MG63 (cell line): Measurements from ENCODE around the gene C10orf67. TPM values are rescaled to one million over a fixed set of nuclear protein-coding genes. Genes with fewer than 3 reads are reported as not detected.
"Not testable (repeated sequence)": the region's sequence is repeated elsewhere in the genome, so short reads cannot be mapped to it uniquely, and the experiment has no call there.

Experiments
- DNase-seq: peaks from one replicate; pipeline ENCODE4 v3.0.0-alpha.2; 2020
- H3K27me3 ChIP-seq: fragments of 250-450 bp; sonication (Bioruptor Pico); 2 replicates; pipeline ENCODE4 v1.5.1; 2020; ENCODE audit warnings: mild to moderate bottlenecking, moderate library complexity
- H3K36me3 ChIP-seq: fragments of 250-450 bp; sonication (Bioruptor Pico); 2 replicates; pipeline ENCODE4 v1.5.1; 2020; ENCODE audit warnings: mild to moderate bottlenecking, moderate library complexity
- H3K4me3 ChIP-seq: fragments of 250-450 bp; sonication (Bioruptor Pico); 2 replicates; pipeline ENCODE4 v1.5.1; 2020; ENCODE audit warnings: mild to moderate bottlenecking, moderate library complexity
- H3K9me3 ChIP-seq: fragments of 250-450 bp; sonication (Bioruptor Pico); 2 replicates; pipeline ENCODE4 v1.5.1; 2020; ENCODE audit warnings: mild to moderate bottlenecking, moderate library complexity
- total RNA-seq: library from RNA; depleted of rRNA; stranded (reverse); fragments of >200 nt; shearing (Covaris generic); gene quantifications from 2 replicates; pipeline ENCODE4 v1.2.3, GENCODE V29; 2014; ENCODE audit warnings: low replicate concordance

C10orf67 gene
- total RNA-seq, 1 experiment from 2014 or later: not detected

GRCh38 chr10:23310404-23310803 is 34.2 kb downstream of the C10orf67 start:
- no peaks in the 10 kb centered on the region for H3K36me3 ChIP-seq
- H3K4me3 ChIP-seq: no peak overlapping the region
- H3K27me3 ChIP-seq: no peaks in the 10 kb centered on the region; the same call in 1 of the 2 replicates
- H3K9me3 ChIP-seq: no peaks in the 10 kb centered on the region
- no peak for DNase-seq

GRCh38 chr10:23299961-23300360 is 44.6 kb downstream of the C10orf67 start:
- H3K4me3 ChIP-seq, DNase-seq, H3K36me3 ChIP-seq, H3K27me3 ChIP-seq, H3K9me3 ChIP-seq: not testable (repeated sequence)

GRCh38 chr10:23294638-23295247 is 49.9 kb downstream of the C10orf67 start:
- H3K9me3 ChIP-seq: no peaks in the 10 kb centered on the region
- H3K36me3 ChIP-seq: no peaks in the 10 kb centered on the region
- H3K27me3 ChIP-seq: peaks cover 8% of the 10 kb centered on the region
- no peak overlapping the region for H3K4me3 ChIP-seq
- no peak for DNase-seq

GRCh38 chr10:23293973-23294590 is 50.5 kb downstream of the C10orf67 start:
- no peaks in the 10 kb centered on the region for H3K9me3 ChIP-seq
- H3K36me3 ChIP-seq: no peaks in the 10 kb centered on the region
- no peak overlapping the region for H3K4me3 ChIP-seq
- no peak for DNase-seq
- peaks cover 8% of the 10 kb centered on the region for H3K27me3 ChIP-seq

GRCh38 chr10:23293145-23293724 is 51.4 kb downstream of the C10orf67 start:
- Histone ChIP-seq H3K4me3 (no peak overlapping the region), H3K9me3 (no peaks in the 10 kb centered on the region), H3K27me3 (peaks cover 8% of the 10 kb centered on the region), H3K36me3 (no peaks in the 10 kb centered on the region)
- no peak for DNase-seq

GRCh38 chr10:23291551-23292334 is 52.9 kb downstream of the C10orf67 start:
- H3K36me3 ChIP-seq: no peaks in the 10 kb centered on the region
- no peaks in the 10 kb centered on the region for H3K9me3 ChIP-seq
- H3K4me3 ChIP-seq: no peak overlapping the region
- peaks cover 8% of the 10 kb centered on the region for H3K27me3 ChIP-seq
- no peak for DNase-seq

GRCh38 chr10:23284674-23285335 is 59.8 kb downstream of the C10orf67 start:
- peaks cover 4% of the 10 kb centered on the region for H3K27me3 ChIP-seq
- H3K4me3 ChIP-seq: no peak overlapping the region
- H3K36me3 ChIP-seq: no peaks in the 10 kb centered on the region
- DNase-seq: no peak
- H3K9me3 ChIP-seq: no peaks in the 10 kb centered on the region

GRCh38 chr10:23284155-23284554 is 60.4 kb downstream of the C10orf67 start:
- H3K27me3 ChIP-seq: peaks cover 4% of the 10 kb centered on the region
- H3K4me3 ChIP-seq: no peak overlapping the region
- H3K36me3 ChIP-seq: no peaks in the 10 kb centered on the region
- no peak for DNase-seq
- no peaks in the 10 kb centered on the region for H3K9me3 ChIP-seq

- H3K9me3 ChIP-seq: no peaks in the 10 kb centered on the region
- peaks cover 4% of the 10 kb centered on the region; the same call in 1 of the 2 replicates for H3K27me3 ChIP-seq
- no peak overlapping the region for H3K4me3 ChIP-seq
- no peak for DNase-seq
- no peaks in the 10 kb centered on the region for H3K36me3 ChIP-seq
Measured at GRCh38 chr10:23283680-23284079, 60.9 kb downstream of the C10orf67 start.

- Histone ChIP-seq H3K4me3 (no peak overlapping the region), H3K9me3 (no peaks in the 10 kb centered on the region), H3K27me3 (peaks cover 4% of the 10 kb centered on the region; the same call in 1 of the 2 replicates), H3K36me3 (no peaks in the 10 kb centered on the region)
- no peak for DNase-seq
Measured at GRCh38 chr10:23281044-23281433, 63.6 kb downstream of the C10orf67 start.

GRCh38 chr10:23280419-23281043 is 64.1 kb downstream of the C10orf67 start:
- no peak overlapping the region for H3K4me3 ChIP-seq
- H3K36me3 ChIP-seq: no peaks in the 10 kb centered on the region
- H3K27me3 ChIP-seq: peaks cover 4% of the 10 kb centered on the region; the same call in 1 of the 2 replicates
- DNase-seq: no peak
- H3K9me3 ChIP-seq: no peaks in the 10 kb centered on the region

- DNase-seq: no peak
- Histone ChIP-seq H3K9me3 (no peaks in the 10 kb centered on the region; the same call in 1 of the 2 replicates), H3K36me3 (no peaks in the 10 kb centered on the region), H3K4me3 (no peak overlapping the region), H3K27me3 (no peaks in the 10 kb centered on the region)
Measured at GRCh38 chr10:23275355-23275754, 69.2 kb downstream of the C10orf67 start.

- not testable (repeated sequence) for H3K4me3 ChIP-seq, H3K9me3 ChIP-seq, H3K36me3 ChIP-seq, DNase-seq, H3K27me3 ChIP-seq
Measured at GRCh38 chr10:23274179-23274578, 70.4 kb downstream of the C10orf67 start.

GRCh38 chr10:23270531-23270930 is 74.1 kb downstream of the C10orf67 start:
- no peaks in the 10 kb centered on the region for H3K36me3 ChIP-seq
- no peak for DNase-seq
- no peaks in the 10 kb centered on the region for H3K27me3 ChIP-seq
- H3K4me3 ChIP-seq: no peak overlapping the region
- no peaks in the 10 kb centered on the region; the same call in 1 of the 2 replicates for H3K9me3 ChIP-seq

GRCh38 chr10:23263441-23264164 is 81.0 kb downstream of the C10orf67 start:
- DNase-seq: no peak
- H3K36me3 ChIP-seq: no peaks in the 10 kb centered on the region
- peaks cover 4% of the 10 kb centered on the region; the same call in 1 of the 2 replicates for H3K27me3 ChIP-seq
- H3K4me3 ChIP-seq: no peak overlapping the region
- no peaks in the 10 kb centered on the region for H3K9me3 ChIP-seq

GRCh38 chr10:23262928-23263327 is 81.7 kb downstream of the C10orf67 start:
- Histone ChIP-seq H3K9me3 (no peaks in the 10 kb centered on the region), H3K27me3 (peaks cover 4% of the 10 kb centered on the region; the same call in 1 of the 2 replicates), H3K36me3 (no peaks in the 10 kb centered on the region), H3K4me3 (no peak overlapping the region)
- DNase-seq: no peak
